Measurements from ENCODE around the gene PAPPA2. TPM values are rescaled to one million over a fixed set of nuclear protein-coding genes. Genes with fewer than 3 reads are reported as not detected.

The PAPPA2 gene
- total RNA-seq, 4 donors from 2014 or later, result 0.23 to 0.51 (median 0.34) TPM

DNA sequence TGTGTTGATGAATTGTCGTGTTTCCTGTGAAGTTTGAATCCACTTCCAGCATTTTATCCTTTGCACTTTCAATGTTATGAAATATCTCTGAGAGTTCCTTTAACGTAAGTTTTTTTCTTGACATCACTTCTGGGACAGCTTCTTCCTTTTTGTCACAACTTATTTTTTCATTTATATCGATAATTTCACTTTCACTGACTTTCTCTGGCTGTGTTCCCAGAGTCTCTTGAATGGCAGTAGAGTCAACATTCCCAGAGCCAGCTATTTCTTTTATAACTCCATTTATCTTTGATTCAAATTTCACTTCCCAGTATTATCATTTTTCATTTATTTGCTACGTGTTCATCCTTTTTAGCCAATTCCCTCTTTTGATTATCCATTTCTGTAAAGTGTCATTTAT, 256.5 kb downstream of the PAPPA2 start:
- no peak for DNase-seq (ENCODE audit: low spot score in 2 of 2)
- H3K9me3 ChIP-seq, result no peaks in the 10 kb centered on the region
- WGBS, result 35% methylated on average over 4 of the region's 4 CpGs
- H3K27me3 ChIP-seq, result no peaks in the 10 kb centered on the region
- no peaks in the 10 kb centered on the region for H3K36me3 ChIP-seq
- no peak overlapping the region for H3K4me3 ChIP-seq
- TF ChIP-seq POLR2AphosphoS5 (IDR thresholded peaks at IDR 0.05) (no peak), POLR2A (IDR thresholded peaks at IDR 0.05) (no peak), CTCF (IDR thresholded peaks at IDR 0.05) (no peak), EP300 (IDR thresholded peaks at IDR 0.05) (no peak)
- H3K27ac ChIP-seq, result no peak overlapping the region
- peaks cover 3% of the 10 kb centered on the region for H3K4me1 ChIP-seq

DNA sequence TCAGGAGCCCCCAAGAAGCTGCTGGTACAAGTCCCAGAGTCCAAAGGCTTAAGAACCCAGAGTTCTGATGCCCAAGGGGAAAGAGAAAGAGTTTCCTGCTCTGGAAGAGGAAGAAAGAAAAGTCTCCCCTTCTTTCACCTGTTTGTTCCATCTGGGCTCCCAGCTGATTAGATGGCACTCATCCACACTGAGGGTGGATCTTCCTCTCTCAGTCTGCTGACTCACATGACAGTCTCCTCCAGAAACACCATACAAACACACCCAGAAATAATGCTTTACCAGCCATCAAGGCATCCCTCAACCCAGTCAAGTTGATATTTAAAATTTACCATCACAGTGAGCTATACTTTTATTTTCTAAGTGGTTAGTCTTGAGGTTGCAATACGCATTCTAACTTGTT, 257.9 kb downstream of the PAPPA2 start:
- no peak for TF ChIP-seq POLR2AphosphoS5 (IDR thresholded peaks at IDR 0.05)
- TF ChIP-seq CTCF (IDR thresholded peaks at IDR 0.05), result no peak
- no peak for TF ChIP-seq EP300 (IDR thresholded peaks at IDR 0.05)
- TF ChIP-seq POLR2A (IDR thresholded peaks at IDR 0.05), result no peak
- Histone ChIP-seq H3K27ac (no peak overlapping the region), H3K36me3 (no peaks in the 10 kb centered on the region), H3K4me3 (no peak overlapping the region), H3K9me3 (no peaks in the 10 kb centered on the region), H3K27me3 (no peaks in the 10 kb centered on the region), H3K4me1 (peaks cover 3% of the 10 kb centered on the region)
- 90% methylated on average over 1 of the region's 1 CpG for whole genome bisulfite sequencing
- DNase-seq (ENCODE audit: low spot score in 2 of 2), result no peak

- no peak for DNase-seq (ENCODE audit: low spot score in 2 of 2)
- Histone ChIP-seq H3K36me3 (no peaks in the 10 kb centered on the region), H3K4me1 (no peaks in the 10 kb centered on the region), H3K27me3 (no peaks in the 10 kb centered on the region), H3K27ac (no peak overlapping the region), H3K9me3 (no peaks in the 10 kb centered on the region), H3K4me3 (no peak overlapping the region)
- WGBS, result 93% methylated on average over 1 of the region's 1 CpG
- TF ChIP-seq POLR2A (IDR thresholded peaks at IDR 0.05) (no peak), EP300 (IDR thresholded peaks at IDR 0.05) (no peak), CTCF (IDR thresholded peaks at IDR 0.05) (no peak), POLR2AphosphoS5 (IDR thresholded peaks at IDR 0.05) (no peak)
These were observed 270.7 kb downstream of the PAPPA2 start for GRCh38 chr1:176733661-176734060.

- 80% methylated on average over 1 of the region's 1 CpG for WGBS
- no peaks in the 10 kb centered on the region for H3K36me3 ChIP-seq
- no peak overlapping the region for H3K4me3 ChIP-seq
- no peak overlapping the region for H3K27ac ChIP-seq
- no peak for TF ChIP-seq CTCF (IDR thresholded peaks at IDR 0.05)
- TF ChIP-seq POLR2AphosphoS5 (IDR thresholded peaks at IDR 0.05), result no peak
- TF ChIP-seq POLR2A (IDR thresholded peaks at IDR 0.05), result no peak
- TF ChIP-seq EP300 (IDR thresholded peaks at IDR 0.05), result no peak
- H3K9me3 ChIP-seq, result no peaks in the 10 kb centered on the region
- H3K4me1 ChIP-seq, result no peaks in the 10 kb centered on the region
- no peak for DNase-seq (ENCODE audit: low spot score in 2 of 2)
- H3K27me3 ChIP-seq, result no peaks in the 10 kb centered on the region
These were observed 272.2 kb downstream of the PAPPA2 start for GRCh38 chr1:176735201-176735600.

GRCh38 chr1:176736015-176736414, 273.0 kb downstream of the PAPPA2 start:
- Histone ChIP-seq H3K27me3 (no peaks in the 10 kb centered on the region), H3K27ac (no peak overlapping the region), H3K36me3 (no peaks in the 10 kb centered on the region), H3K4me1 (no peaks in the 10 kb centered on the region), H3K4me3 (no peak overlapping the region), H3K9me3 (no peaks in the 10 kb centered on the region)
- no peak for DNase-seq (ENCODE audit: low spot score in 2 of 2)
- TF ChIP-seq POLR2A (IDR thresholded peaks at IDR 0.05), result no peak
- no peak for TF ChIP-seq CTCF (IDR thresholded peaks at IDR 0.05)
- no peak for TF ChIP-seq POLR2AphosphoS5 (IDR thresholded peaks at IDR 0.05)
- no peak for TF ChIP-seq EP300 (IDR thresholded peaks at IDR 0.05)
